Stimulated activated CD8-positive, alpha-beta memory T cell treated with anti-CD3 and anti-CD28 coated beads, Interleukin-7, amount 100 ng/mL, for 48 hours (primary cell): ENCODE results near the gene FAM228B.

Source experiments
- DNase-seq, 2 donors: peaks; one replicate each; pipeline ENCODE4 v3.0.0-alpha.2; 2020; ENCODE audit warnings: low read depth in 1 of 2; ENCODE audit errors: extremely low read depth in 1 of 2

FAM228B gene

GRCh38 chr2:24200799-24201198 is 77.5 kb downstream of the FAM228B start:
- DNase-seq: no peak

- no peak for DNase-seq
These were observed 79.9 kb downstream of the FAM228B start for GRCh38 chr2:24203029-24203786.

- no peak for DNase-seq
These were observed 80.5 kb downstream of the FAM228B start for GRCh38 chr2:24203787-24204150.

- no peak for DNase-seq
These were observed 81.2 kb downstream of the FAM228B start for GRCh38 chr2:24204505-24204904.

GRCh38 chr2:24205131-24205530 is 81.9 kb downstream of the FAM228B start:
- no peak for DNase-seq

- no peak for DNase-seq
These were observed 83.0 kb downstream of the FAM228B start for GRCh38 chr2:24206242-24206641.

GRCh38 chr2:24206714-24207113 is 83.4 kb downstream of the FAM228B start:
- no peak for DNase-seq

GRCh38 chr2:24207359-24207758 is 84.1 kb downstream of the FAM228B start:
- DNase-seq: no peak

GRCh38 chr2:24208490-24208889 is 85.2 kb downstream of the FAM228B start:
- DNase-seq: no peak

GRCh38 chr2:24209389-24210105 is 86.3 kb downstream of the FAM228B start:
- no peak for DNase-seq

- no peak for DNase-seq
These were observed 86.8 kb downstream of the FAM228B start for GRCh38 chr2:24210106-24210455.

- no peak for DNase-seq
These were observed 87.5 kb downstream of the FAM228B start for GRCh38 chr2:24210723-24211122.

- no peak for DNase-seq
These were observed 88.1 kb downstream of the FAM228B start for GRCh38 chr2:24211408-24211807.

GRCh38 chr2:24214880-24215279 is 91.6 kb downstream of the FAM228B start:
- no peak for DNase-seq
